Endothelial cell of umbilical vein (primary cell): ENCODE results near the gene VWCE.

Source experiments
- EZH2 ChIP-seq: IDR thresholded peaks from 2 replicates; pipeline ENCODE4 v1.6.1; 2012; ENCODE audit warnings: borderline replicate concordance, low read depth, mild to moderate bottlenecking, moderate library complexity, low read length, inconsistent platforms; ENCODE audit not compliant: severe bottlenecking
- GATA2 ChIP-seq: IDR thresholded peaks from 2 replicates; pipeline ENCODE4 v1.7.0; 2011; ENCODE audit warnings: low read depth, mild to moderate bottlenecking, moderate library complexity, mixed read lengths, low read length; ENCODE audit not compliant: insufficient read length, insufficient read depth
- JUN ChIP-seq: IDR thresholded peaks from 2 replicates; pipeline ENCODE4 v1.6.1; 2011; ENCODE audit warnings: borderline replicate concordance, low read depth; ENCODE audit not compliant: insufficient read length, insufficient read depth
- MYC ChIP-seq: IDR thresholded peaks from one replicate; pipeline ENCODE4 v1.6.1; 2011; ENCODE audit warnings: mild to moderate bottlenecking, low read depth, low read length
- POLR2A ChIP-seq: IDR thresholded peaks from 2 replicates; pipeline ENCODE4 v1.6.1; 2012; ENCODE audit warnings: low read depth, mild to moderate bottlenecking, control low read depth, low read length
- POLR2AphosphoS5 ChIP-seq: IDR thresholded peaks from 2 replicates; pipeline ENCODE4 v1.6.1; 2012; ENCODE audit warnings: low read depth, mild to moderate bottlenecking, control low read depth, low read length, moderate library complexity; ENCODE audit not compliant: insufficient read depth
- TF ChIP-seq, protein P1 (sequence below), 2 donors: IDR thresholded peaks; 1 replicate in 1 of 2; 2 replicates in 1 of 2; pipeline ENCODE4 v1.5.1; 2011; ENCODE audit warnings: low read length in 2 of 2, mild to moderate bottlenecking in 2 of 2, moderate library complexity in 2 of 2, control low read depth in 1 of 2, inconsistent platforms in 1 of 2, low read depth in 1 of 2; ENCODE audit not compliant: insufficient read depth in 1 of 2; ENCODE audit errors: extremely low read depth in 1 of 2
- TF ChIP-seq, protein P2 (sequence below): IDR thresholded peaks from 2 replicates; pipeline ENCODE4 v1.6.1; 2011; ENCODE audit not compliant: insufficient read depth, insufficient read length

DNA sequence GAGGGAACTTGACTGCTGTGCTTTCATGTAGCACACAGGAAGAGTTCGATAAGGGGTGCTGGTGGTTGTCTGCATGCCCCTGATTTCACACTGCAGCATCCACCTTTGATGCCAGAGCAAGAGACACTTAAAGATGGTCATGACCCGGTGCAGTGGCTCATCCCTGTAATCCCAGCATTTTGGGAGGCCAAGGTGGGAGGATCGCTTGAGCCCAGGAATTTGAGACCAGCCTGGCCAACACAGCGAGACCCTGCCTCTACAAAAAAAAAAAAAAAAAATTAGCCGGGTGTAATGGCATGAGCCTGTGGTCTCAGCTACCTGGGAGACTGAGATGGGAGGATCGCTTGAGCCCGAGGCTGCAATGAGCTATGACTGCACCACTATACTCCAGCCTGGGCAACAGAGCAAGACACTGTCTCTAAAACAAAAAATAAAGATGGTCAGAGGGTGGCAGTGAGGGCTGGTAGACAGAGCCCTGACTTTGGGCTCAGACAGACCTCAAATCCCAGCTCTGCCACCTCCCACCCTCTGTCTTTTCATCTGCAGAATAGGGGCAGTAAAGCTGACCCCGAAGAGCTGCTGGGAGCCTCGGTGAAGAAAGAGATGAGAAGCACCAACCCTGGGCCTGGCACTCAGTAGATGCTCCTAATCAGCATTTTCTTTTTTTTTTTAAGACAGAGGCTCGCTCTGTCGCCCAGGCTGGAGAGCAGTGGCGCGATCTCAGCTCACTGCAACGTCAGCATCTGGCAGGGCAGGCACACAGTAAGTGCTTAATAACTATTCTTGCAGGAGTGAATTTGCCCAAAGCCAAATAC is 17.7 kb downstream of the VWCE start:
- TF ChIP-seq EZH2 (no peak), POLR2A (no peak), POLR2AphosphoS5 (no peak), MYC (no peak), GATA2 (no peak), JUN (no peak)
- TF ChIP-seq, protein P1, sequence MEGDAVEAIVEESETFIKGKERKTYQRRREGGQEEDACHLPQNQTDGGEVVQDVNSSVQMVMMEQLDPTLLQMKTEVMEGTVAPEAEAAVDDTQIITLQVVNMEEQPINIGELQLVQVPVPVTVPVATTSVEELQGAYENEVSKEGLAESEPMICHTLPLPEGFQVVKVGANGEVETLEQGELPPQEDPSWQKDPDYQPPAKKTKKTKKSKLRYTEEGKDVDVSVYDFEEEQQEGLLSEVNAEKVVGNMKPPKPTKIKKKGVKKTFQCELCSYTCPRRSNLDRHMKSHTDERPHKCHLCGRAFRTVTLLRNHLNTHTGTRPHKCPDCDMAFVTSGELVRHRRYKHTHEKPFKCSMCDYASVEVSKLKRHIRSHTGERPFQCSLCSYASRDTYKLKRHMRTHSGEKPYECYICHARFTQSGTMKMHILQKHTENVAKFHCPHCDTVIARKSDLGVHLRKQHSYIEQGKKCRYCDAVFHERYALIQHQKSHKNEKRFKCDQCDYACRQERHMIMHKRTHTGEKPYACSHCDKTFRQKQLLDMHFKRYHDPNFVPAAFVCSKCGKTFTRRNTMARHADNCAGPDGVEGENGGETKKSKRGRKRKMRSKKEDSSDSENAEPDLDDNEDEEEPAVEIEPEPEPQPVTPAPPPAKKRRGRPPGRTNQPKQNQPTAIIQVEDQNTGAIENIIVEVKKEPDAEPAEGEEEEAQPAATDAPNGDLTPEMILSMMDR (IDR thresholded peaks at IDR 0.05; ENCODE audit: extremely low read depth in 1 of 2, insufficient read depth in 1 of 2, low read depth in 1 of 2, low read length in 2 of 2), result no peak
- TF ChIP-seq, protein P2, sequence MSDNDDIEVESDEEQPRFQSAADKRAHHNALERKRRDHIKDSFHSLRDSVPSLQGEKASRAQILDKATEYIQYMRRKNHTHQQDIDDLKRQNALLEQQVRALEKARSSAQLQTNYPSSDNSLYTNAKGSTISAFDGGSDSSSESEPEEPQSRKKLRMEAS, result no peak
